Keratinocyte (primary cell): ENCODE data around the gene HDGF. TPM values are rescaled to one million over a fixed set of nuclear protein-coding genes. Genes with fewer than 3 reads are reported as not detected.
A peak's percentile ranks its signal among the peaks of the same experiment; 100 is the strongest.

Experiments
- DNase-seq: peaks from one replicate; pipeline ENCODE4 v3.0.0-alpha.2; 2011; ENCODE audit warnings: low read depth, missing footprints, low spot score
- FAIRE-seq: peaks from 2 replicates; lab custom pipeline; 2011; peaks lifted over from hg19 to GRCh38; lab: Jason Lieb, UNC
- H2AFZ ChIP-seq: 2 replicates; pipeline ENCODE4 v1.6.0; 2012; ENCODE audit warnings: low read length, control low read depth, inconsistent platforms; ENCODE audit not compliant: control insufficient read depth
- H3K27ac ChIP-seq: 2 replicates; pipeline ENCODE4 v1.5.1; 2011; ENCODE audit warnings: low read length; ENCODE audit not compliant: control insufficient read depth, insufficient read depth
- H3K27me3 ChIP-seq: 3 replicates; pipeline ENCODE4 v1.6.0; 2011; ENCODE audit warnings: low read length; ENCODE audit not compliant: control insufficient read depth, insufficient read depth; ENCODE audit errors: extremely low read depth
- H3K36me3 ChIP-seq, 2 experiments: 2 replicates in 1 of 2; 3 replicates in 1 of 2; pipeline ENCODE4 v1.5.1; 2011; ENCODE audit warnings: low read length in 2 of 2, mild to moderate bottlenecking in 1 of 2; ENCODE audit not compliant: control insufficient read depth in 2 of 2, insufficient read depth in 2 of 2; ENCODE audit errors: extremely low read depth in 1 of 2
- H3K4me1 ChIP-seq: 3 replicates; pipeline ENCODE4 v1.5.1; 2011; ENCODE audit warnings: low read length; ENCODE audit not compliant: control insufficient read depth, insufficient read depth; ENCODE audit errors: extremely low read depth
- H3K4me2 ChIP-seq: 3 replicates; pipeline ENCODE4 v1.6.0; 2011; ENCODE audit warnings: low read depth, low read length; ENCODE audit not compliant: control insufficient read depth, insufficient read depth; ENCODE audit errors: extremely low read depth
- H3K4me3 ChIP-seq, 3 experiments: fragments of 200-600 bp in 1 of 3; sonication (generic) in 1 of 3; 2 replicates in 2 of 3; 3 replicates in 1 of 3; pipeline ENCODE4 v1.5.1; 2011 to 2016; ENCODE audit warnings: low read length in 3 of 3, mild to moderate bottlenecking in 3 of 3, control low read depth in 2 of 3, inconsistent platforms in 1 of 3, low read depth in 1 of 3, mixed read lengths in 1 of 3, mixed run types in 1 of 3, moderate library complexity in 1 of 3; ENCODE audit not compliant: control insufficient read depth in 2 of 3, insufficient read depth in 2 of 3; ENCODE audit errors: extremely low read depth in 1 of 3
- H3K79me2 ChIP-seq: 2 replicates; pipeline ENCODE4 v1.6.0; 2012; ENCODE audit warnings: low read length; ENCODE audit not compliant: control insufficient read depth, insufficient read depth
- H3K9ac ChIP-seq: 3 replicates; pipeline ENCODE4 v1.6.0; 2011; ENCODE audit warnings: low read length; ENCODE audit not compliant: control insufficient read depth, insufficient read depth; ENCODE audit errors: extremely low read depth
- H3K9me1 ChIP-seq: 3 replicates; pipeline ENCODE4 v1.6.0; 2011; ENCODE audit warnings: low read length; ENCODE audit not compliant: control insufficient read depth, insufficient read depth; ENCODE audit errors: extremely low read depth
- H3K9me3 ChIP-seq: 2 replicates; pipeline ENCODE4 v1.5.1; 2012; ENCODE audit warnings: low read depth, low read length; ENCODE audit not compliant: control insufficient read depth
- H4K20me1 ChIP-seq: 3 replicates; pipeline ENCODE4 v1.6.0; 2011; ENCODE audit warnings: low read length; ENCODE audit not compliant: control insufficient read depth, insufficient read depth; ENCODE audit errors: extremely low read depth
- EZH2 ChIP-seq: IDR thresholded peaks from one replicate; pipeline ENCODE4 v1.6.1; 2012; ENCODE audit warnings: inconsistent platforms, mild to moderate bottlenecking, low read length, moderate library complexity
- dilution Hi-C: fragments of 300-500 bp; cut with MboI; formaldehyde crosslinking; loops from one replicate; pipeline ENCODE4 v1.7.0; 2020; ENCODE audit warnings: low sequenced_read_pairs; ENCODE audit not compliant: extremely low pct_ligation_motif_present
- polyA minus RNA-seq, 3 experiments: library from RNA; depleted of rRNA, polyadenylated mRNA; stranded (reverse); fragments of >200 nt; gene quantifications; 1 replicate in 1 of 3; 2 replicates in 1 of 3; 3 replicates in 1 of 3; pipeline ENCODE4 v1.2.3, GENCODE V29; 2011
- polyA plus RNA-seq, 5 experiments: library from polyadenylated mRNA; depleted of rRNA in 3 of 5; stranded (reverse) in 3 of 5; stranded (forward) in 1 of 5; unstranded in 1 of 5; fragments of >200 nt; gene quantifications; 1 replicate in 1 of 5; 2 replicates in 3 of 5; 3 replicates in 1 of 5; pipeline versions ENCODE4 v1.2.1 to v1.2.3, GENCODE V29; 2011 to 2012; ENCODE audit warnings: missing spikeins in 2 of 5, low read depth in 1 of 5, low replicate concordance in 1 of 5
- TF ChIP-seq, protein P1 (sequence below), 3 experiments: IDR thresholded peaks in 1 of 3; conservative IDR thresholded peaks in 1 of 3; optimal IDR thresholded peaks in 1 of 3; 2 replicates in 2 of 3; 3 replicates in 1 of 3; pipeline versions ENCODE3 to v1.5.1; 2011; ENCODE audit warnings: low read length in 3 of 3, mild to moderate bottlenecking in 3 of 3, moderate library complexity in 2 of 3, control low read depth in 1 of 3, inconsistent platforms in 1 of 3; ENCODE audit not compliant: insufficient read depth in 2 of 3; ENCODE audit errors: extremely low read depth in 1 of 3

The HDGF gene
- polyA plus RNA-seq, result 172 to 240 TPM (median 196 TPM) in 3 replicates
- polyA plus RNA-seq (2011; ENCODE audit: low read depth), result 161 TPM
- polyA plus RNA-seq (2011; cell fraction: cytosol; rRNA removed), result 221 and 240 TPM in 2 replicates
- polyA plus RNA-seq (2011; cell fraction: nucleus; rRNA removed), result 107 and 111 TPM in 2 replicates
- polyA plus RNA-seq (2012; ENCODE audit: low replicate concordance), result 213 and 246 TPM in 2 replicates
- 108 to 149 TPM (median 125 TPM) in 3 replicates for polyA minus RNA-seq
- polyA minus RNA-seq (2011; cell fraction: cytosol; rRNA and poly(A)+ RNA removed), result 141 TPM
- 32.3 and 52.1 TPM in 2 replicates for polyA minus RNA-seq (2011; cell fraction: nucleus; rRNA and poly(A)+ RNA removed)

DNA sequence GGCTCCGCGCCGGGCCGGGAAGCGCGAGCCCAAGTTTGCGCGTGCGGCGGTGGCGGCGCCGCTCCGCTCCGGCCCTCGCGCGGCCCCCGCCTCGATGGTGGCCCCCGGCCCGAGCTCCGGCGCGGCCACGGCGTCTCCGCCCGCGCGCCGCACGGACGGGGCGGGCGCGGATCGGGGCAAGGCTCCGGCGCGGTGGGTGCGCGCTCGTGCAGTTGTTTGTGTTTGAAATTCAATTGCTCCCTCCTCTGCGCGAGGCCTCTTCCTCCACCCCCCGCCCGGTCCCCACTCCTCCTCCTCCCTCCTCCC is at the start of gene HDGF:
TSS of gene HDGF (minus strand) at position 225 of the 306 bp plus-strand sequence. CDS start 246 bp downstream, outside the sequence.
- DNase-seq, result no peak
- no peak for FAIRE-seq
- Histone ChIP-seq H3K4me1 (peaks cover 38% of the 10 kb centered on the region), H3K9me3 (no peaks in the 10 kb centered on the region), H3K27ac (peak within 1 kb of the TSS; percentile 98), H3K9me1 (no peaks in the 10 kb centered on the region), H3K9ac (peak within 1 kb of the TSS; percentile 100), H3K27me3 (no peaks in the 10 kb centered on the region), H2AFZ (peak within 1 kb of the TSS; percentile 66), H3K79me2 (peaks cover 59% of the 10 kb centered on the region), H3K4me2 (peak within 1 kb of the TSS; percentile 100), H3K4me3 (peak within 1 kb of the TSS; percentile 88 to 99 (median 97)), H4K20me1 (no peaks in the 10 kb centered on the region), H3K36me3 (peaks cover 3 to 12% of the 10 kb centered on the region in 2 experiments)
- TF ChIP-seq, protein P1, sequence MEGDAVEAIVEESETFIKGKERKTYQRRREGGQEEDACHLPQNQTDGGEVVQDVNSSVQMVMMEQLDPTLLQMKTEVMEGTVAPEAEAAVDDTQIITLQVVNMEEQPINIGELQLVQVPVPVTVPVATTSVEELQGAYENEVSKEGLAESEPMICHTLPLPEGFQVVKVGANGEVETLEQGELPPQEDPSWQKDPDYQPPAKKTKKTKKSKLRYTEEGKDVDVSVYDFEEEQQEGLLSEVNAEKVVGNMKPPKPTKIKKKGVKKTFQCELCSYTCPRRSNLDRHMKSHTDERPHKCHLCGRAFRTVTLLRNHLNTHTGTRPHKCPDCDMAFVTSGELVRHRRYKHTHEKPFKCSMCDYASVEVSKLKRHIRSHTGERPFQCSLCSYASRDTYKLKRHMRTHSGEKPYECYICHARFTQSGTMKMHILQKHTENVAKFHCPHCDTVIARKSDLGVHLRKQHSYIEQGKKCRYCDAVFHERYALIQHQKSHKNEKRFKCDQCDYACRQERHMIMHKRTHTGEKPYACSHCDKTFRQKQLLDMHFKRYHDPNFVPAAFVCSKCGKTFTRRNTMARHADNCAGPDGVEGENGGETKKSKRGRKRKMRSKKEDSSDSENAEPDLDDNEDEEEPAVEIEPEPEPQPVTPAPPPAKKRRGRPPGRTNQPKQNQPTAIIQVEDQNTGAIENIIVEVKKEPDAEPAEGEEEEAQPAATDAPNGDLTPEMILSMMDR (optimal IDR thresholded peaks at IDR 0.05 in 1 of 3, IDR thresholded peaks at IDR 0.05 in 1 of 3, conservative IDR thresholded peaks at IDR 0.05 in 1 of 3; ENCODE audit: extremely low read depth in 1 of 3, insufficient read depth in 2 of 3, low read length in 3 of 3), result no peak
- no peak for TF ChIP-seq EZH2
- dilution Hi-C loops, result no loop called here

DNA sequence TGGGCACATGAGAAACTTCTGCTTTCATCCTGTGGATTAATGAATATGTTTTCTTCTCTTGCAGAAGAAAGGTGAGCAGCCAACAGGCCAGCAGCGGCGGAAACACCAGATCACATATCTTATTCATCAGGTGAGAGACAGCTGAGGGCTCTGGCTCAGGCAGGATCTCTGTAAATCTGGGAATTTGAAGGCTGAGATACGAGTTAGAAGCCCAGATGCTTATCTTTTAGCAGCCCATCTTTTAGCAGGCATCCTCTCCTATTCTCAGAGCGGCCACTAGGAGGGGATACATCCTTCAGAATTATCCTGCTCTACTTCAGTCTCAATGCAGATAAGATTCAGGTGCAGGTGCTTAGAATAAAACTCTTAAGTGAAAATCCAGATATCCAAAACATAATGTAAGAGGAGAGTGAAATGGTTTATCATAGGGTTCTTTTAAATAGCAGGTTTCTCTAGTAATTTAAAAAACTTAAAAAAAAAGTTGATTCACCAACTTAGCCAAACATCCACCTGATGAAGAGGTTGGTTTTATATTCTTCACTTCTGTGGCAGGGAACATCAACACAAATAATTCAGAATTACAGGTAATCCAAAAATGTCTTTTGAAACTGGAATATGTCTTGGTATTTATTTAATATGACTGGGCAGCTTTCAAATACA is 45.9 kb upstream of the HDGF start:
- dilution Hi-C loops, result no loop called here
- TF ChIP-seq, protein P1 (optimal IDR thresholded peaks at IDR 0.05 in 1 of 3, IDR thresholded peaks at IDR 0.05 in 1 of 3, conservative IDR thresholded peaks at IDR 0.05 in 1 of 3; ENCODE audit: extremely low read depth in 1 of 3, insufficient read depth in 2 of 3, low read length in 3 of 3), result peak; percentile 69 to 88 (median 70)
- no peak for TF ChIP-seq EZH2
- peak; percentile 95 for FAIRE-seq

More for the DNA sequence above, 45.9 kb upstream of the HDGF start:
- H3K27me3 ChIP-seq, result no peaks in the 10 kb centered on the region
- peaks cover 22 to 42% of the 10 kb centered on the region in 2 experiments for H3K36me3 ChIP-seq
- H3K9me1 ChIP-seq, result no peaks in the 10 kb centered on the region
- DNase-seq, result no peak
- H4K20me1 ChIP-seq, result peaks cover 3% of the 10 kb centered on the region
- no peak overlapping the region for H3K4me3 ChIP-seq
- no peak overlapping the region for H3K27ac ChIP-seq
- no peak overlapping the region for H3K4me2 ChIP-seq
- H3K9me3 ChIP-seq, result no peaks in the 10 kb centered on the region
- no peaks in the 10 kb centered on the region for H3K79me2 ChIP-seq
- no peak overlapping the region for H2AFZ ChIP-seq
- H3K9ac ChIP-seq, result no peak overlapping the region
- no peaks in the 10 kb centered on the region for H3K4me1 ChIP-seq
